DMS 273 (cell line): ENCODE data around the gene LMLN.
"Not testable (repeated sequence)": the region's sequence is repeated elsewhere in the genome, so short reads cannot be mapped to it uniquely, and the experiment has no call there.

ENCODE experiments used
- DNase-seq: peaks from one replicate; lab custom pipeline; 2025; ENCODE audit not compliant: unreplicated experiment; lab: John Stamatoyannopoulos, UW

The LMLN gene

DNA sequence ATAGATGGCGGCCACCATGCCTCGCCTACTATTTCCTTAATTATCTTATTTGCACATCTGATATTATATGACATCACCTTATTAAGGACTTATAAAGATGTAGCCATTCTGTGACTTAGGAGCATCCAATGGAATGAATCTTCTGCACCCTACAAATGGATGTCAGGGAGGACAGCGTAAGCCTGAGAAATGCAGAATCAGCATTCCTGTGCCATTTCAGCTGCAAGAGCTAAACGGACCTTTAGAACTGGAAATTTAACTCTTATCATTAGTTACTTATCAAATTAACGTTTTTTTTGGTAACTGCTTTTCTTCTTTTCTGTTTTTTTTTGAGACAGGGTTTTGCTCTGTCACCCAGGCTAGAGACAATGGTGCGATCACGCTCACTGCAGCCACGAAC, 65.6 kb downstream of the LMLN start:
- no peak for DNase-seq

DNA sequence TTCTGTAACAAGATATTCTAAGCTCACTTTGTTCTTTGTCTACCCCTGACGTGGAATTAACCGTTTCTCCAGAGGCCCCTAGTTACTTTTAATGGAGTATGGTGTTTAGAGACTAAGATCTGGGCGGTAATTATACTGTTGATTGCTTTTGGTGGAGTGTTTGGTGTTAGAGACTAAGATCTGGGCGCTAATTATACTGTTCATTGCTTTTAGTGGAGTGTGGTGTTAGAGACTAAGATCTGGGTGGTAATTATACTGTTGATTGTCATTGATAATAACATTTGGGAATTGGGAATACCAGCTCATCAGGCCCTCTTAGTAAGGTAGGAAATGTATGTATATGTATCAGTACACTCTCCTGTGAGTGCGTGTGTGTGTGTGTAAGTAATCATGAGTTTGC, 66.6 kb downstream of the LMLN start:
- no peak for DNase-seq

DNA sequence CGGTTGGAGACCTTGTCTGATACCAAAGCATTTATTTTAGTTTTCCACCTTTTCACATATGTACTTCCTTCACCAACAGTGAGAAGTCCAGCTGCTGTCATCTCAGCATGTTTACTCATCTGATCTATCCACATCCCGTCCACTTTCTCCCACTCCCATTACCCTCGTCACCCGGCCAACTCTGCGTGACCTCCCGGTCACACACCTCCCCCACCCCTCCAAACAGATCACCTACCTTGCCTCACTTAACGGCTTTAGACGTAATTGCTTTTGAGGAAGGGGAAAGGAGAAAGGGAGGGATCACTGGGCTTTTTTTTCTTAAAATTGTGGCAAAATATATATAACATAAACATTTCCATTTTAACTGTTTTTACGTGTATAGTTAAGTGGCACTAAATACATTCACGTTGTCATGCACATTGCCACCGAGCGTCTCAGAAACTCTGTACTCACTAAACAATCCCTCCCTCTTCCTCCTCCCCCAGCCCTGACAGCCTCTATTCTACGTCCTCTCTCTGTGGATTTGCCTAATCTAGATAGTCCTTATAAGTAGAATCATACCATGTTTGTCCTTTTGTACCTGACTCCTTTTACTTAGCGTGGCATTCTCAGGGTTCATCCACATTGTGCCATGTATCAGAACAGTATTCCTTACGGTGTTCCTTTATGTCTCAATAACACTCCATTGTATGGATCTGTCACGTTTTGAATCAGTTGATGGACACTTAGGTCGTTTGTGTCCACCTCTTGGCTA, 67.2 kb downstream of the LMLN start:
- DNase-seq = no peak

DNA sequence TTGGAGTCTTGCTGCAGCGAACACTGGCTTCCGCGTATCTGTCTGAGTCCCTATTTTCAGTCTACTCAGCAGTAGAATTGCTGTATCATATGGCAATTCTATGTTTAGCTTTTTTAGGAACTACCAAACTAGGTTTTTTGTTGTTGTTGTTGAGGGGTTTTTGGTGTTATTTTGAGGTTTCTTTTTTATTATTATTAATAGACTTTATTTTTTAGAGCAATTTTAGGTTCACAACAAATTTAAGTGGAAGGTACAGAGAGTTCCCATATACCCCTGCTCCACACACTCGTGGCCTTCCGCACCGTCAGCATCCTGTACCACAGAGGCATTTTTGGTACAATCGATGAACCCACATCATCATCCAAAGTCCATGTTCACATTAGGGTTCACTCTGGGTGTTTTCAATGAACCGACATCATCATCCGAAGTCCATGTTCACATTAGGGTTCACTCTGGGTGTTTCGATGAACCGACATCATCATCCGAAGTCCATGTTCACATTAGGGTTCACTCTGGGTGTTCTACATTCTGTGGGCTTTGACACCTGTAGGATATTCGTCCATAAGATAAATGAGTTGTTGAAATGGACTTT, 67.9 kb downstream of the LMLN start:
- DNase-seq = no peak

DNA sequence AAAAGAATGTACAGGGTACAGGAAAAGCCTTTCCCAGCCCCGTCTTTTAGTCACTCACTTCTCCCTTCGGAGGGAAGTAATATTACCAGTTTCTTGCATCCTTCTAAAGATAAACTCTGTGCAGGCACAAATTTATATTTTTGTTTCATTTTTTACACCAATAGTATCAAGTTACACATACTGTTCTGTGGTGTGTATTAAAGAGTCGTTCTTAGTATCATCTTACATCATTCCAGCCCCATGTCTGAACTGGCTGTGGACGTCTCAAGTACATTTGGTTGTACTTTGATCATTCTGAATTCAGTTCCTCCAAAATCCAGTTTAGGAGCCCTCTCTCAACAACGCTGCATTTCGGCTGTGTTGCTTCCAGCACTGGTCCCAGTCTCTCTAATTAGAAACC, 68.7 kb downstream of the LMLN start:
- no peak for DNase-seq

DNA sequence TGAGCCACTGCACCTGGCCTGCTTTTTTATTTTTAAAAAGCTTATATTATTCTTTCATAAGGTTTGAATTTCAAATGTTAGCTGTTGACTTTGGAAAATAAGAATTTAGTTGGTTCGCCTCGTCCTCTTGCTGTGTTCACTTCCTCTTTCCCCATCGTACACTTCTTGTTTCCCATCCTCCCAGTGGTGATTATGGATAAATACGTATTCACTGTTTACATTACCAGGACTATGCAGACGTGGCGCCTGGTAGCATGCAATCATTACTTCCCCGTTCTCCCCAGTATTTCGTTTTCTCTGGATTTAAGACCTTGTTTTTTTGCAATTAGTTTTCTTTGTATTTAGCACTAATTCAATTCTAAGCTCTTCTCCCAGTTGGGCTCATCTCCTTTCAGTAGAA, 70.1 kb downstream of the LMLN start:
- DNase-seq = no peak

DNA sequence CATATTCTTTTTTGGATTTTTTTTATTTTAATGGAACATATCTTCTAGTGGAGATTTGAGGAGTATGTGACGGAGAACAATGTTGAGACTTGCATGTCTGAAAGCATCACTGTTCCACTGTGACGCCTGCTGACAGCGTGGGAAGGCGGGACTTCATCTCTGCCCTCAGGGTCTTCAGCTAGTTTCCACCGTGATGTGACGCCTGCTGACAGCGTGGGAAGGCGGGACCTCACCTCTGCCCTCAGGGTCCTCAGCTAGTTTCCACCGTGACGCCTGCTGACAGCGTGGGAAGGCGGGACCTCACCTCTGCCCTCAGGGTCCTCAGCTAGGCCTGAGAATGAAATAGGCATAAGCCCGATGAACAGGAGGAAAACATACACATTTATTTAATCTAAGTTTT, 70.7 kb downstream of the LMLN start:
- no peak for DNase-seq

DNA sequence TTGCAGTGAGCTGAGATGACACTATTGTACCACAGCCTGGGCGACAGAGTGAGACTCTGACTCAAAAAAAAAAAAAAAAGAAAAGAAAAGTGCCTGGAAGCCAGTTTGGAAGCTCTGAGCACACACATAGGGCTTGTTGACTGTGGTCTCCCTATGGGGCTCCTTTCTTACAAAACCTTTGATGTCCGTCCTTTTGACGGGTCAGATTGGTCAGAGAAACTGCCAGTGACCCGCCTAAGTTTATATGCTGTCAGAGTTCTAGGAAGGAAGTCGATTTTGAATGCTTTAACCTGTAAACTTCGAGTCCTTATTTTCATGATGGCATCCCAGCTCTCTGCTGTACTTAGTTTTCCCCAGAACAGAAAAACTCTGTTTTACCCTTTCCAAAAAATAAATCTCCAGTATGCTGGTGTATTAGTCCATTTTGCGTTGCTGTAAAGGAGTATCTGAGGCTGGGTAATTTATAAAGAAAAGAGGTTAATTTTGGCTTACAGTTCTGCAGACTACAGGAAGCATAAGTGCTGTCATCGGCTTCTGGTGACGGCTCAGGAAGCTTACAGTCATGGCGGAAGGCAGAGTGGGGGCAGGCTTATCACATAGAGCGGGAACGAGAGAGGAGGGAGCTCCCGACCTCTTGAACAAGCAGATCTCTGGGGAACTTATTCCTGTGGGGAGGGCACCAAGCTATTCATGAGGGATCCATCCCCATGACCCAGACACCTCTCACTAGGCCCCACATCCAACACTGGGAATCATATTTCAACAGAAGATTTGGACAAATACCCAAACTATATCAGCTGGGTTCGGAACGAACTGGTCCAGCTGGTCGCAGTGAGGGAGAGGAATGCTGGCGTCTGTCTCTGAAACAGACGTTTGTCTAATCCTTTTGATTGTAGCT, 72.3 kb downstream of the LMLN start:
- DNase-seq = peak; percentile 27

DNA sequence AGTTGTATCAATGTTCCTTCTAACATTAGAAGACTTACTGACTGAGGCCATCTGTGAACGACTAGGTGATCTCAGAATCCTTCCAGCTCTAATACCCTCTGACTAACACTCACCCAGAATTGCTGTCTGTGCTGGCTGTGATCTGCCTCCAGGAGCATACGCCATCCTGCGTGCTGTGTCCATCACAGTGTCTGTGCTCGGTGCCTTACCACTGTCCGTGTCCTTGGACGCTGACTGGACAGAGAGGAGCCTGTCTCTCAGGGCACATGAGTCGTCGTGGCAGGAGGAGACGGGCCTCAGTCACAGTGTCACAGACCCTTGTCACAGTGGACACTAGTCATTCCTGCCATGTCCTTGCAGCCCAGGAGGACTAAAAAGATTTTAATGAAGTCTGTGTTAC, 83.1 kb downstream of the LMLN start:
- DNase-seq = no peak

DNA sequence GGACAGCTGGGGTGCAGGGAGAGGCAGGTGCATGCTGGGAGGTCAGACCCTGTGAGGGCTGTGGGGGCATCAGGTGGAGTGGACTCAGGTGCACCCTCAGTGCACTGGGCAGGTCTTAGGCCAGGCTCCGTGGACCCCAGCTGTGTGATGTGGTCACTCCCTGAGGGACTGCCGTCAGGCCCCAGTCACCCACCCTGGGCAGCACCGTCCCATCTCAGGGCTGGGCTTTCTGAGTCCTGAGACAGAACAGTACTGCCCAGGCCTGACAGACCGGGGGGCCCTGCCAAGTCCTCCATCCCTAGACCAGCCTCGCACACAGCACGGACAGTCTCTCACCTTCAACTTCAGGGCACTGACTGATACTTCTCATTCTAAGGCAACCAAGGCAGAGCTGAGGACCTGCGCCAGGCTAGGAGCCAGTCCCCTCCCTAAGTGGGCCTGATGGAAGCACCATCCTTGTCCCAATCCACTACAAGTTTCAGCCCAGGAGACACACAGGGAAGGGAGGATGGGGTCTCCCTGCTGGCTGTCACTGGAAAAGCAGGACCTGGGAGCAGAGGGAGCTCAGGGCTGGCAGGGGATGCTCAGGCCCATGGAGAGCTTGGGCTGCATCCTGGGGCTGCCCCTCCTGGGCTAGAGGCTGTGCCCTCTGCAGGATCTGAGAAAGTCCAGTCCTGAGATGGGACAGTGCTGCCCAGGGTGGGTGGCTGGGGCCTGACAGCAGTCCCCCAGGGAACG, 86.3 kb downstream of the LMLN start:
- DNase-seq = peak; percentile 15

DNA sequence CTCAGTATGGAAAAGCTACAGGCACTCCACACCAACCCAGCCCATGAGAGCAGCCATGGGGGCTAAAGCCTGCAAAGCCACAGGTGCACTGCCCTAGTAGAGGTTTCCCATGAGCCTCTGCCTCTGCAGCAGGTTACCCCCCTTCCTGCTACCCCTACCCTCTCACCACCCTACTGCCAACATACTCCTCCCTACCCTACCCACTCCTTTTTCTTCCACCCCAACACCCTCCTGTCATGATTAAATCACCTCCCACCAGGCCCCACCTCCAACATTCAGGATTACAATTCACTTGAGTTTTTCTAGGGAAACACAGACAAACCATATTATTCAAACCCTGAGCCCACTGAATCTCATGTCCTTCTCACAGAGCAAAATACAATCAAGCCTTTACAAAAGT, 88.4 kb downstream of the LMLN start:
- no peak for DNase-seq

DNA sequence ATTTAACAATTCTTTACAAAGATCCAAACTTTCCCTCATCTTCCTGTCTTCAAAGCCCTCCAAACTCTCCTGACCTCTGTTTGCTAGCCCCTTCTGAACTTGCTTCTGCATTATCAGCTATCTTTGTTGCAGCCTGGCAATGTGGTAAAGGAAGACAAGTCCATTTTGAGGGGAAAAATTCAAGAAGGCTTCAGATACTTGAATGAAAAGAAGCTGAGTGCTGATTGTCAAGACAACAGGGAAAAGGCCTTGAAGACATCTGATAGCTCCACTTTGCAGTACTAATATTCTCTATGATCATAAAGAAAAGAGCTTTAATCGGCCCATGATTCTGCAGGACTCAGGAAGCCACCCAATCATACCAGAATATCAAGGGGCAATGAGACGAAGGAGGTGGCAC, 91.8 kb downstream of the LMLN start:
- no peak for DNase-seq

DNA sequence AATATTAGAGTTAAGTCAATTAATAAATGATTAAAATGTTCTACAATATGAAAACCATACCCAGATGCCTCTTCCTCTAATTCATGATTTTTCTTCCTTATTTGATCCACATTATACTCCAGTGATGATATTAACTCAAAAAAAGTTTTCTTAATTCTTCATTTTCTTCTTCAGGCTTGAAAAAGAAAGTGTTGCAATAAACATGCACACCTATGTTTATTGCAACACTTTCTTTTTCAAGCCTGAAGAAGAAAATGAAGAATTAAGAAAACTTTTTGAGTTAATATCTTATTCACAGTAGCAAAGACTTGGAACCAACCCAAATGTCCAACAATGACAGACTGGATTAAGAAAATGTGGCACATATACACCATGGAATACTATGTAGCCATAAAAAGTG, 93.4 kb downstream of the LMLN start:
- DNase-seq = not testable (repeated sequence)

DNA sequence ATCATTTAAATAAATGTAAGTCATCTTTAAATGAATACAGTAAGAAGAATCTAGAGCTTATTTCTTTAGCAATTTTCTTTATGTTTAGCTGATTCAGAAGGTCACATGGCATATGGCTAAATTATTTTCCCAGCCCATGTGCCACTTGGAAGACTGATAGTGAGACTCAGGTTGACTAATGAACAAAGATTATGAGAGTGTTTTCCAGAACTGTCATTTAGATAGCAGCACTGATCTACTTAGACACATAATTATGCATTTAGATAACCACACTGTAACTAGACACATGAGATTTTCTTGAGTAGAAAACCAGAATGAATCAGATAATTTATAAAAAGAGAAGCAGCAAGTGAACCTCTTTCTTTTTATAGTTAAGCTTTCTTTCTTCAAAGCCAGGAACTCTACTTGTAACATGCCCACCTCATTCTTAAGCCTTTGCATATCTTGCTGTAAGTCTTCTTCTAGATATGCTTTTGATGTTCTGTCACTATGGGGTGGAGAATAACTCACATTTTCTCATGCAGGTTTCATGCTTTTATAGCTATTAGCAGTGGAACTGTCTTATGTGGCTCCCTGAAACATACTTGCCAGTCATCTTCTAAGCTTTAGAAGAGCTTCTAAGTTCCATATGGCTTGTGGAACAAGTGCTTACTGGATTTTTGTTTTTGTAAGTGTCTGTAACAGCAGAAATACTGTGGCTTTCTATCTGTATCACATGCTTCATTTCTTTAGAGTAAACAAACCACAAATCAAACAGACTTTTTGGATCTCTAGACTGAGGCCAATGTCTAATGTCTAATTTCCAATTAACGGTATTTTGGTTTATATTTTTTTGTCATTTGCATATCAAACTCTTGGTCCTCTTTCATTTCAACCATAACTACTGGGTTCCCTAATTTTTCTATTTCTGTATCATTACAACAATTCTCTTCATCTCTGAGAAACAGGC, 101.4 kb downstream of the LMLN start:
- no peak for DNase-seq

DNA sequence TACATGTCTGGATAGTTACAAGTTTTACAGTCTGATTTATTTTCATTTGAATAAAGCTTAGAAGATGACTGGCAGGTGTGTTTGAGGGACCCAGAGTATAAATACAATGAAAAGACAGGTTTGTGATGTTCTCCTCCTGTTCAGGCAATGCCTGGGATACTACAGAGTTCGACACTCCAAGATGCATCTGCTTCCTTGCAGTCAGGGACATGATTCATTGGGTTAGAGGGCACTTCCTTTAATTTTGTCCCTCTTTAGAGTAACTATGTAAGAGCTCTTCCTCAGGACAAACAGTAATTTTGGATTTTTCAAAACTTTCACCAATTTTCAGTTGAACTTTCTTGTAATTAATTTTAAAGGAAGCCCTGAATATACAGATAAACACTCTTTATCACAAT, 102.0 kb downstream of the LMLN start:
- DNase-seq = no peak

DNA sequence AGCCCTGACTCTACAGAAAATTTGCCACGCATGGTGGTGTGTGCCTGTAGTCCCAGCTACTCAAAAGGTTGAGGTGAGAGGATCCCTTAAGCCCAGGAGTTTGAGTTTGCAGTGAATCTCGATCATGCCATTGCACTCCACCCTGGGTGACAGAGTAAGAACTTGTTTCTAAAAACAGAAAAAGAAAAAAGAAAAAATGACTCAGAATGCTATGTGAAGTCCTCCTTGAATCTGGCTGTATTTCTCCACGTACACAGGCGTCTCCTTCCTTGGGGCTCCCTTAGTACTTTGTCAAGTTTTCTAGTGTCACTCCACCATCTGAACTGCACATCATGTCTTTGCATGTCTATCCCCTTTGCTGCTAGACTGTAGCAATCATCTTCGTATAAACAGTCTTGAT, 104.4 kb downstream of the LMLN start:
- DNase-seq = no peak

DNA sequence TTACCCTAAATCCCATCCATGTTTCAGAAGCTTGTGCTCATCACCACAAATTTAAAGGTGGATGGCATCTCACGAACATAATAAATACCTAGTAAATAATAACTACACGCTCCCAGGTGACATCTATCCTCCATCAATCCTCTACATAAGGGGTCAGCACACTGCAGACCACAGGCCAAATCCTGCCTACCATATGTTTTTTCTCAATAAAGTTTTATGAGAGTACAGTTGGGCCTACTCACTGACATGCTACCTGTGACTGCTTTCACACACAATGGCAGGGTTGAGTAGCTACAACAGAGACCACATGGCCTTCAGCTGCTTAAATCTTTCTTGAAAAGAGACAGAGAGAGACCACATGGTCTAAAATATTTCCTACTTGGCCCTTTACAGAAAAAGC, 105.9 kb downstream of the LMLN start:
- no peak for DNase-seq

DNA sequence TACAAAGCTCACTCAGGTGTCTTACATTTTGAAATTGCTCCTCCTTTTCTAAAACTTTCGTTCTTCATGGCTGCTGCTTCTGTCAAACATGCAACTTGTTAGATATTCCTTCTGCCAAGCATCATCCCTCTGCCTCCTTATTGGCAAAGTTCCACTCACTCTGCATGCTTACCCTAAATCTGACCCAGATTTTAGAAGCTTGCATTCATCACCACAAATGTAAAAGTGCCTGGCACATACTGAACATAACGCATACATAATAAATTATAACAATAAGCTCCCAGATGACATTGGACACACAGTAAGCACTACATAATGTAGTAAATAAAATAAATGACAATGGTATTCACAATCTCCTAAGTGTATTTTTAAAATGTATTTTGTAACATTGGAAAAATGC, 107.4 kb downstream of the LMLN start:
- no peak for DNase-seq

DNA sequence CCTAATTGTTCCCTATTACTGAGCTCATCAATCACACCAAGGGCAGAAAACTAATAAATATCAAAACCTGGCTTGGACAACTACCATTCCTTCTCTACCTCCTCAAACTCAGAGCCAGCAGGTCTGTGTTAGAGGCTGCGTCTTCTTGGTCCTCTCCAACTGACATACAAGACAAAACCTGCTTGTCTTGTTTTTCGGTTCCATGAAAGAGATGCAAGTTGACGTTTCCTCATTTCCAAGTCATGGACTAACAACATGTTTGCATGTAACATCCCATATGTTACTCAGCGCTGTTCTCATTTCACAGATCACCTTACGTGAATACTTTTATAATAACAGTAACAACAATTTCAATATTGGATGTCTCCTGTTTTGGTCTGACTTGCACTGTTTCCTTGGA, 110.9 kb downstream of the LMLN start:
- no peak for DNase-seq

DNA sequence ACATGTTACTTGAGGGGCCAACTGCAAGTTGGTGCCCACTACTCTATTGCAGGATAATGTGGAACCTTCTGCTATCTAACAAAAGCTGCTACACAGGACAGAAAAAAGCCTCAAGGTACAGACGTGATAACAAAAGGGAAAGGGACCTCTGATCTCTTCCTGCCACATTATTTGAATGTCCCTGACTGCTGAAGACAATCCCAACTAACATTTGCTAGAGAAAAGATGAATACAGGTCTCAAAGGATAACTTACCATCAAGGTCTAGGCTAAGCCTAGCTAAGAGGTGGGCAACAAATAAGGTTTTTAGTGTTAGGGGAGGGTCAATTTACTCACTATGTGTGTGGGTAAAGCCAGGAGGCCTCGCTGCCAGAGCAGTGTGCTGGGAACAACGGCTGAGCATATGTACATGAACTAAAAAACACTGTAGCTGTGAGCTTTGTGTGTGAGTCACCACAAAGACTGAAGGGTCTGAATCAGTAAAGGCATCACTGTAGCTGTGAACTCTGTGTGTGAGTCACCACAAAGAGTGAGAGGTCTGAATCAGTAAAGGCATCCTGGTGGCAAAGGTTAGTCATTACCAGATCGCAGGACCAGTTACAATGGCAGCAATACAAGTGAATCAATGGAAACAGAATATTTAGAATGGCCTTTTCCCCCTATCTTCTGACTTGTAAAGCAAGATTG, 111.7 kb downstream of the LMLN start:
- DNase-seq = peak; percentile 63
